ES-I3 (cell line): Measurements from ENCODE around the gene DNAJC30.

Source experiments
- H3K36me3 ChIP-seq: 2 replicates; pipeline ENCODE4 v1.6.1; 2013; ENCODE audit warnings: mild to moderate bottlenecking, low read length, control low read depth, moderate library complexity; ENCODE audit not compliant: insufficient read depth
- H3K4me1 ChIP-seq: 2 replicates; pipeline ENCODE4 v1.6.1; 2013; ENCODE audit warnings: mild to moderate bottlenecking, control low read depth, low read length; ENCODE audit not compliant: insufficient read depth
- H3K9ac ChIP-seq: 2 replicates; pipeline ENCODE4 v1.6.1; 2013; ENCODE audit warnings: low read depth, mild to moderate bottlenecking, low read length, moderate library complexity
- H3K9me3 ChIP-seq: 2 replicates; pipeline ENCODE4 v1.6.1; 2013; ENCODE audit warnings: mild to moderate bottlenecking, low read length, moderate library complexity; ENCODE audit not compliant: control insufficient read depth, insufficient read depth

The DNAJC30 gene

GRCh38 chr7:73703225-73703624 is 20.0 kb upstream of the DNAJC30 start:
- Histone ChIP-seq H3K9ac (peak overlapping the region; percentile 42; the same call in 1 of the 2 replicates), H3K9me3 (no peaks in the 10 kb centered on the region), H3K36me3 (peaks cover 6% of the 10 kb centered on the region), H3K4me1 (peaks cover 27% of the 10 kb centered on the region; the same call in 1 of the 2 replicates)

GRCh38 chr7:73702665-73703064 is 19.4 kb upstream of the DNAJC30 start:
- H3K9me3 ChIP-seq: no peaks in the 10 kb centered on the region
- H3K9ac ChIP-seq: no peak overlapping the region
- peaks cover 27% of the 10 kb centered on the region; the same call in 1 of the 2 replicates for H3K4me1 ChIP-seq
- H3K36me3 ChIP-seq: peaks cover 6% of the 10 kb centered on the region

- no peak overlapping the region for H3K9ac ChIP-seq
- H3K36me3 ChIP-seq: peaks cover 6% of the 10 kb centered on the region
- H3K9me3 ChIP-seq: no peaks in the 10 kb centered on the region
- peaks cover 27% of the 10 kb centered on the region; the same call in 1 of the 2 replicates for H3K4me1 ChIP-seq
Observed at GRCh38 chr7:73702226-73702625, 19.0 kb upstream of the DNAJC30 start.

GRCh38 chr7:73701357-73701995 is 18.2 kb upstream of the DNAJC30 start:
- H3K9me3 ChIP-seq: no peaks in the 10 kb centered on the region
- H3K36me3 ChIP-seq: peaks cover 6% of the 10 kb centered on the region
- H3K4me1 ChIP-seq: peaks cover 20% of the 10 kb centered on the region; the same call in 1 of the 2 replicates
- no peak overlapping the region for H3K9ac ChIP-seq

- no peaks in the 10 kb centered on the region for H3K9me3 ChIP-seq
- peaks cover 17% of the 10 kb centered on the region; the same call in 1 of the 2 replicates for H3K4me1 ChIP-seq
- no peak overlapping the region for H3K9ac ChIP-seq
- peaks cover 6% of the 10 kb centered on the region for H3K36me3 ChIP-seq
Observed at GRCh38 chr7:73700581-73701134, 17.4 kb upstream of the DNAJC30 start.

- Histone ChIP-seq H3K4me1 (peaks cover 16% of the 10 kb centered on the region; the same call in 1 of the 2 replicates), H3K9ac (no peak overlapping the region), H3K36me3 (peaks cover 6% of the 10 kb centered on the region), H3K9me3 (no peaks in the 10 kb centered on the region)
Observed at GRCh38 chr7:73700069-73700423, 16.8 kb upstream of the DNAJC30 start.

GRCh38 chr7:73699370-73700068 is 16.3 kb upstream of the DNAJC30 start:
- H3K9ac ChIP-seq: no peak overlapping the region
- no peaks in the 10 kb centered on the region for H3K9me3 ChIP-seq
- peaks cover 11% of the 10 kb centered on the region; the same call in 1 of the 2 replicates for H3K4me1 ChIP-seq
- peaks cover 8% of the 10 kb centered on the region for H3K36me3 ChIP-seq

GRCh38 chr7:73698410-73698809 is 15.2 kb upstream of the DNAJC30 start:
- peaks cover 5% of the 10 kb centered on the region; the same call in 1 of the 2 replicates for H3K4me1 ChIP-seq
- no peak overlapping the region for H3K9ac ChIP-seq
- peaks cover 11% of the 10 kb centered on the region for H3K36me3 ChIP-seq
- no peaks in the 10 kb centered on the region for H3K9me3 ChIP-seq

- Histone ChIP-seq H3K9ac (no peak overlapping the region), H3K36me3 (peaks cover 16% of the 10 kb centered on the region), H3K9me3 (no peaks in the 10 kb centered on the region), H3K4me1 (no peaks in the 10 kb centered on the region)
Observed at GRCh38 chr7:73696372-73696771, 13.1 kb upstream of the DNAJC30 start.

GRCh38 chr7:73690646-73691045 is 7.4 kb upstream of the DNAJC30 start:
- no peak overlapping the region for H3K9ac ChIP-seq
- no peaks in the 10 kb centered on the region for H3K9me3 ChIP-seq
- no peaks in the 10 kb centered on the region for H3K4me1 ChIP-seq
- H3K36me3 ChIP-seq: peaks cover 15% of the 10 kb centered on the region

GRCh38 chr7:73688288-73688687 is 5.0 kb upstream of the DNAJC30 start:
- Histone ChIP-seq H3K9ac (no peak overlapping the region), H3K4me1 (no peaks in the 10 kb centered on the region), H3K9me3 (no peaks in the 10 kb centered on the region), H3K36me3 (peaks cover 10% of the 10 kb centered on the region)

- Histone ChIP-seq H3K36me3 (peaks cover 6% of the 10 kb centered on the region), H3K9ac (no peak overlapping the region), H3K4me1 (peaks cover 9% of the 10 kb centered on the region; the same call in 1 of the 2 replicates), H3K9me3 (no peaks in the 10 kb centered on the region)
Observed at GRCh38 chr7:73685311-73685710, 2.1 kb upstream of the DNAJC30 start.

- Histone ChIP-seq H3K9ac (peak overlapping the region; percentile 99), H3K36me3 (no peaks in the 10 kb centered on the region; the same call in 1 of the 2 replicates), H3K4me1 (peaks cover 9% of the 10 kb centered on the region; the same call in 1 of the 2 replicates)
Observed at GRCh38 chr7:73683788-73684693, 788 bp upstream of the DNAJC30 start.

GRCh38 chr7:73682745-73683055 is 553 bp downstream of the DNAJC30 start:
- Histone ChIP-seq H3K36me3 (no peaks in the 10 kb centered on the region; the same call in 1 of the 2 replicates), H3K9ac (peak overlapping the region; percentile 99), H3K4me1 (peaks cover 9% of the 10 kb centered on the region; the same call in 1 of the 2 replicates), H3K9me3 (no peaks in the 10 kb centered on the region)

More at GRCh38 chr7:73683788-73684693, 788 bp upstream of the DNAJC30 start:
- no peaks in the 10 kb centered on the region for H3K9me3 ChIP-seq
